GM12801 (cell line): ENCODE results near the gene NTN5.

Source experiments
- TF ChIP-seq, protein P1 (sequence below): IDR thresholded peaks from one replicate; pipeline ENCODE4 v1.5.1; 2011; ENCODE audit warnings: control low read depth; ENCODE audit not compliant: insufficient read length; ENCODE audit errors: extremely low read depth

The NTN5 gene, protein sequence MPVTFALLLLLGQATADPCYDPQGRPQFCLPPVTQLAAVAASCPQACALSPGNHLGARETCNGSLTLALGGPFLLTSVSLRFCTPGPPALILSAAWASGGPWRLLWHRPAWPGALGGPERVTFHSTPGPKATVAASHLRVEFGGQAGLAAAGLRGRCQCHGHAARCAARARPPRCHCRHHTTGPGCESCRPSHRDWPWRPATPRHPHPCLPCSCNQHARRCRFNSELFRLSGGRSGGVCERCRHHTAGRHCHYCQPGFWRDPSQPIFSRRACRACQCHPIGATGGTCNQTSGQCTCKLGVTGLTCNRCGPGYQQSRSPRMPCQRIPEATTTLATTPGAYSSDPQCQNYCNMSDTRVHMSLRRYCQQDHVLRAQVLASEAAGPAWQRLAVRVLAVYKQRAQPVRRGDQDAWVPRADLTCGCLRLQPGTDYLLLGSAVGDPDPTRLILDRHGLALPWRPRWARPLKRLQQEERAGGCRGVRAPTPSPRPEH

DNA sequence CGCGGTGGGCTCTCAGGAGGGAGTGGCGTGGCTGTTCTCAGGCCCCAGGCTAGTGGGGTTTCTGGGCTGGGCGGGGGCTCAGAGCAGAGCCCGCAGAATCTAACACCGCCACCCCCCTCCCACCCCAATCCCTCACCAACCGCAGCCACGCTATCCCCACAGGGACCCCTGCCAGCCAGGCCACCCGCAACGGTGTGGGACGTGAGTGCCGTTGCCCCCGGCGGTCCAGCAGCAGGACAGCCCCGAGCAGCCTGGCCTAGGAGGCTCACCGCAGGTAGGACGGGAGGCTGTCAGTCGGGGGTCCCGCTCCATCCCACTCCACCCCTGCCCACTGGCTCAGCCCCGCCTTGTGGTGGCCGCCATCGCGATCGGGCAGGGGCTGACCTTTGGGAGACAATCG is at the start of gene NTN5:
NTN5 (minus strand) TSS at position 24 of the 400 bp plus-strand sequence. CDS start 2,031 bp downstream, outside the sequence.
- TF ChIP-seq, protein P1, sequence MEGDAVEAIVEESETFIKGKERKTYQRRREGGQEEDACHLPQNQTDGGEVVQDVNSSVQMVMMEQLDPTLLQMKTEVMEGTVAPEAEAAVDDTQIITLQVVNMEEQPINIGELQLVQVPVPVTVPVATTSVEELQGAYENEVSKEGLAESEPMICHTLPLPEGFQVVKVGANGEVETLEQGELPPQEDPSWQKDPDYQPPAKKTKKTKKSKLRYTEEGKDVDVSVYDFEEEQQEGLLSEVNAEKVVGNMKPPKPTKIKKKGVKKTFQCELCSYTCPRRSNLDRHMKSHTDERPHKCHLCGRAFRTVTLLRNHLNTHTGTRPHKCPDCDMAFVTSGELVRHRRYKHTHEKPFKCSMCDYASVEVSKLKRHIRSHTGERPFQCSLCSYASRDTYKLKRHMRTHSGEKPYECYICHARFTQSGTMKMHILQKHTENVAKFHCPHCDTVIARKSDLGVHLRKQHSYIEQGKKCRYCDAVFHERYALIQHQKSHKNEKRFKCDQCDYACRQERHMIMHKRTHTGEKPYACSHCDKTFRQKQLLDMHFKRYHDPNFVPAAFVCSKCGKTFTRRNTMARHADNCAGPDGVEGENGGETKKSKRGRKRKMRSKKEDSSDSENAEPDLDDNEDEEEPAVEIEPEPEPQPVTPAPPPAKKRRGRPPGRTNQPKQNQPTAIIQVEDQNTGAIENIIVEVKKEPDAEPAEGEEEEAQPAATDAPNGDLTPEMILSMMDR = no peak

DNA sequence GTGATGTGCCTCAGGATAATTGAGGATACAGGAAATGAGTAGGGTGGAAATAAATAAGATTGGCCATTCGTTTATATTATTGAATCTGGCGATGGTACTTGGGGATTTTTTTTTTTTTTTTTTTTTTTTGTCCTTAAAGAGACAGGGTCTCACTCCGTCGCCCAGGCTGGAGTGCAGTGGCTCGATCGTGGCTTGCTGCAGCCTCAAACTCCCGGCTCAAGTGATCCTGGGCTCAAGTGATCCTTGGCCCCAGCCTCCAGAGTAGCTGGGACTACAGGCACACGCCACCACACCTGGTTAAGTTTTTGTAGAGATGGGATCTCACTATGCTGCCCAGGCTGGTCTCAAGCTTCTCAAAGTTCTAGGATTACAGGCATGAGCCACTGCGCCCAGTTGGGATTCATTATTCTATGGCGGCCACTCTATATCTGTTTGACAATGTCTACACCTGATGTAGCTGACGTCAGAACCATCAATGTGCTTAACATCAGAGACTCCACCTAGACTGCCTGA is 49.4 kb upstream of the NTN5 start:
- TF ChIP-seq, protein P1 = no peak

DNA sequence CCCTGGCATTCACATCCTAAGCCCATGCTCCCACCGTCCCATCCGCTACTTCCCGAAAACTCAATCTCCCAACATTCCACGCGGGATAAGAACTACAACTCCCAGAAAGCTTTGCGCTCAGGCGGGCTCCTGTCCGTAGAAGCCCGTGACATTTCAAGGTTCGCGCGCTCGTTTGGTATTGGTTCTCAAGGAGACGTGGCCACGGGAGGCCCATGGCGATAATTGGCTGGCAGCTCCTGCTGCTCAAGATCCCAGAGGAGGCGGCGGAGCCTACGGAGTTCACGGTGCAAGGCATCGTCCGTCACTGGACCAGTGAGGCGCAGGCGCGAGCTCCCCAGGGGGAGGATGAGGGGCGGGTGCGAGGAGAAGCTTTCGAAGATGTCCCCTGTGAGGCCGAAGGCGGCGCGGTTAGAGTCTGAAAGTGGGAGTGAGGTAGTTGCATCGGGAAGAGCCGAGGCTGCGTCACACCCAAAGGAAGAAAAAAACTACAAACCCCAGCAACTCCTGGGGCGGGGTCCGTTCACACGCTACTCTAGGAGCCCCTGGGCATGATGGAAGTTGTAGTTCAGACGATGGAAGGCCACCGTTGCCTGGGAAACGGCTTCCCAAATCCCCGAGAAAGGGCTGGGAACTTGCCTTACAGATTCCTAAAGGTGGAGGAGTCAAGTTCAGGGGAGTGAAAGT is 47.9 kb upstream of the NTN5 start:
- TF ChIP-seq, protein P1 = no peak

DNA sequence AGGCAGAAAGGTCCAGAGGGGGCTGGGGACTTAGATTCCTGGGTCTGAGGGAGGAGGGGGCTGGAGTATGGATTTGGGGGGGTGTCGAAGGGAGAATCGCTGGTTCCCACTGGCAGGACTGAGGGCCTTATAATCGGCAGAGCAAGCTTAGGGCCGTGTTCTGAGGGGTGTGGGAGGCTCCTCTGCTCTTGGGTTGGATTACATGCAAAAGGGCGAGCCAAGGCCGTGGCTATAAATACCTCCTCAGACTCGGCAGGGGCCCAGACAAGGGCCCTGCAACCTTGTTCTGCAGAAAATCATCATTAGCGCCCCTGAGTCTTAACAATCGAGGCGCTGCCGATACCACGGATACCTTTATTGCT is 47.4 kb upstream of the NTN5 start:
- TF ChIP-seq, protein P1 = no peak

DNA sequence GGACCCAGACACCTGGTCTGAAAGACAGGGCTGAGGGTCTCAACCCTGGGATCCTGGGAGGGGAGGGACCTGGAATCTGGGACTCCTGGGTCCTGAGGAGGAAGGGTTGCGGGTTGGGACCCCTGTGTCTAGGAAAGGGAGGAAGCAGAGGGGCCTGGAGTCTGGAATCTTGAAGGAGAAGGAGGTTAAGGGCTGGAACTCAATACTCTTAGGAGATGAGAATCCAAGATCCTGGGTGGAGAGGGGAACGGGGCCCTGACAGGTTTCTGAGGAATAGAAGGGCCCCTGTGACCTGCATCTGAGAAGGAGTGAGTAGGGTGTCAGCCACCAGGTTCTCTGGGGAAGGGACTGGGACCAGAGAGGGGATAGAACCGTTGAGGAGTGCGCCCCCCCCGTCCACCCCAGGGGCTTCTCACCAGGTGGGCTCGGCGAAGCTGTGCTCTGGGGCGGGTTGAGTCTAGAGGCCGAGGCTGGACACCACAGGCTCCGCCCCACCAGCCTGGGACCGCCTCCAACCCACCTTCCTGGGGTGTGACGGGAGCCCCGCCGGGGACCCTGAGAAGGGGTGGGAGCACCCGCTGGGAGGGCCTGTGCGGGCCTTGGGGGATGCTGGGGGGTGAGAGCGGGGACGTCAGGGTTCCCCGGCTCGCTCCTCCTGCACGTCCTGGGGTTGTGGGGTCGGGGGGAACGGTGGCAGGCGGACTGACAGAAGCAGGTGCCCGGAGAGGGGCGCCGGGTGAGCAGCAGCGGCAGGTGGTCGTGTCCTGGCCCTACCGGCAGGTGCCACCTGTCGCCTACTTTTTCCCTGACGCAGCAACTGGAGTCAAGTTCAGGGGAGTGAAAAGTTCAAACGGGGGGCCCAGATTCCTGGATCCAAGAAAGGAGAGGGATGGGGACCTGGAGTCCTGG is 46.7 kb upstream of the NTN5 start, which contains the start of gene MAMSTR:
MAMSTR (minus strand) TSS at position 463 of the 909 bp plus-strand sequence. CDS start 694 bp downstream, outside the sequence.
- TF ChIP-seq, protein P1 = no peak

DNA sequence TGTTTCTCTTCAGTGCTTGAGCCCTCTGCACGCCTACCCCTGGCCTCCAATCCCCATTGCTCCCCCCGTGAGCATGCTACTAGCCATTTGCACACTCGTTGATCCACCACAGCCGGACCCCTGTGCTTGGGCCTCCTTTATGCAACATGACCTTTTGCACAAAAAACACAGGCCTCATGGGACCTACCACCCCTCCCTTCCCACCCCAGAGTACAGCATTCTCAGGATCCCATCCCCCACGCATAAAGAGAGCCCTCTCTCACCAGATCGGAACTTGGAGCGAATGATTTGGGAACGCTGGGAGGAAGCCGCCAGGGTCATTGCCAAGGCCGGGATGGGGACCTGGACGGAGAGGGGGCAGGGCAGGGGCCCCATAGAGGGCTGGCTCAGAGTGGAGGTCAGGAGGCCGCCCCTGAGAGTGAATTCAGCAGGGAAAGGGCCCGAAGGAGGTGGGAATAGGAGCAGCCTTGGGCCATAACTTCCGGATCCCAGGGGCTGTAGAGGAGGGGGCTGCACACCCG is 46.0 kb upstream of the NTN5 start:
- TF ChIP-seq, protein P1 = no peak
